ENCODE measurements around the gene TMEM87A. TPM values are rescaled to one million over a fixed set of nuclear protein-coding genes. Genes with fewer than 3 reads are reported as not detected.
"Not testable (repeated sequence)": the region's sequence is repeated elsewhere in the genome, so short reads cannot be mapped to it uniquely, and the experiment has no call there.

TMEM87A gene
- total and polyA plus RNA-seq, 2 of the 4 experiments (the other 2 are of a cell fraction), result 16.6 to 45.3 TPM

DNA sequence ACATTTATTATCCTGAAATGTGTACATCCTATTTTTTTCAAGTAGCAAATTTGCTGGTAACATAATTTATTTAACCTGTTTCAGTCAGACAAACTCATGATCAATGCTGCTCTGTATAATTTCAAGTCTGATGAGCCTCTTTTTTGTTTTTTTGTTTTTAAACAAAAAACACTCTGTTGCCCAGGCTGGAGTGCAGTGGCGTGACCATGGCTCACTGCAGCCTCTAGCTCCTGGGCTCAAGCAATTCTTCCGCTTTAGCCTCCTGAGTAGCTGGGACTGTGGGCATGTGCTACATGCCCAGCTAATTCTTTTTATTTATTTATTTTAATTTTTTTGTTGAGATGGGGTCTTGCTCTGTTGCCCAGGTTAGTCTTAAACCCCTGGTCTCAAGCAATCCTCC lies 46.0 kb upstream of the TMEM87A start:
- Histone ChIP-seq H4K5ac (ENCODE audit: low read depth, low read length) (no peak overlapping the region), H3K18ac (ENCODE audit: low read depth, low read length) (no peak overlapping the region), H2AFZ (replicated peaks; ENCODE audit: low read length, poor library complexity) (no peak overlapping the region), H3K9ac (ENCODE audit: low read depth, low read length) (no peak overlapping the region), H3K56ac (ENCODE audit: extremely low read depth, insufficient read depth, low read length) (no peak overlapping the region), H3K27ac (ENCODE audit: insufficient read depth, low read length) (no peak overlapping the region), H4K91ac (ENCODE audit: insufficient read depth, low read depth, low read length) (no peak overlapping the region), H3K14ac (replicated peaks; ENCODE audit: low read depth, low read length) (no peak overlapping the region), H4K20me1 (ENCODE audit: insufficient read depth, low read length) (no peaks in the 10 kb centered on the region), H2BK15ac (ENCODE audit: low read depth, low read length) (no peak overlapping the region), H3K23ac (ENCODE audit: low read depth, low read length) (no peak overlapping the region), H3K4ac (ENCODE audit: low read depth, low read length) (no peak overlapping the region), H3K79me1 (ENCODE audit: low read depth in 1 of 2, low read length in 2 of 2) (no peaks in the 10 kb centered on the region), H3K9me3 (ENCODE audit: control insufficient read depth, insufficient read depth, low read length) (no peaks in the 10 kb centered on the region), H2AK5ac (ENCODE audit: low read depth, low read length) (no peak overlapping the region), H2BK5ac (ENCODE audit: low read depth, low read length, poor library complexity, severe bottlenecking) (no peak overlapping the region), H4K8ac (ENCODE audit: low read depth in 2 of 2, low read length in 2 of 2) (no peak overlapping the region), H3K36me3 (ENCODE audit: control insufficient read depth, insufficient read depth, low read length) (no peaks in the 10 kb centered on the region), H3K4me1 (ENCODE audit: control insufficient read depth, insufficient read depth, low read length) (peaks cover 4% of the 10 kb centered on the region), H2BK120ac (ENCODE audit: low read depth, low read length) (no peak overlapping the region), H3K27me3 (ENCODE audit: control insufficient read depth, insufficient read depth, low read length) (no peaks in the 10 kb centered on the region), H3K9me1 (ENCODE audit: insufficient read depth, low read length) (peaks cover 5% of the 10 kb centered on the region), H3K4me3 (ENCODE audit: insufficient read depth, low read depth, low read length) (no peak overlapping the region), H2BK20ac (ENCODE audit: low read depth, low read length) (no peak overlapping the region), H2AK9ac (replicated peaks; ENCODE audit: low read depth, low read length, poor library complexity) (no peak overlapping the region), H3K4me2 (ENCODE audit: low read depth, low read length) (no peak overlapping the region)
- CTCF ChIA-PET, result no interaction called here
- DNase-seq, result no peak
- POLR2A ChIA-PET (ENCODE audit: unreplicated experiment), result no interaction called here
- no TSS peak for BruUV-seq (replicated peaks)
- no CpG with 5 or more reads among the region's 2 CpGs for whole genome bisulfite sequencing, 2 experiments (ENCODE audit: extremely low coverage in 2 of 2, insufficient read length in 1 of 2)
- no peak for ATAC-seq (ENCODE audit: low read depth)
- dilution Hi-C loops (cut with HindIII; ENCODE audit: low sequenced_read_pairs, unreplicated experiment), result no loop called here
- intact Hi-C loops (cut with micrococcal nuclease), result no loop called here
- in situ Hi-C loops (cut with MboI; ENCODE audit: low sequenced_read_pairs), result no loop called here
- TF ChIP-seq POLR2A (IDR thresholded peaks at IDR 0.05; ENCODE audit: low read depth, low read length) (no peak), MAZ (IDR thresholded peaks at IDR 0.05; ENCODE audit: borderline replicate concordance, low read depth, low read length) (no peak), CEBPB (IDR thresholded peaks at IDR 0.05; ENCODE audit: low read depth, low read length) (no peak), RFX5 (IDR thresholded peaks at IDR 0.05; ENCODE audit: low read depth, low read length) (no peak), RAD21 (IDR thresholded peaks at IDR 0.05; ENCODE audit: low read length) (no peak)
- TF ChIP-seq, protein P1, sequence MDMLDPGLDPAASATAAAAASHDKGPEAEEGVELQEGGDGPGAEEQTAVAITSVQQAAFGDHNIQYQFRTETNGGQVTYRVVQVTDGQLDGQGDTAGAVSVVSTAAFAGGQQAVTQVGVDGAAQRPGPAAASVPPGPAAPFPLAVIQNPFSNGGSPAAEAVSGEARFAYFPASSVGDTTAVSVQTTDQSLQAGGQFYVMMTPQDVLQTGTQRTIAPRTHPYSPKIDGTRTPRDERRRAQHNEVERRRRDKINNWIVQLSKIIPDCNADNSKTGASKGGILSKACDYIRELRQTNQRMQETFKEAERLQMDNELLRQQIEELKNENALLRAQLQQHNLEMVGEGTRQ (IDR thresholded peaks at IDR 0.05; ENCODE audit: low read depth, low read length), result no peak

DNA sequence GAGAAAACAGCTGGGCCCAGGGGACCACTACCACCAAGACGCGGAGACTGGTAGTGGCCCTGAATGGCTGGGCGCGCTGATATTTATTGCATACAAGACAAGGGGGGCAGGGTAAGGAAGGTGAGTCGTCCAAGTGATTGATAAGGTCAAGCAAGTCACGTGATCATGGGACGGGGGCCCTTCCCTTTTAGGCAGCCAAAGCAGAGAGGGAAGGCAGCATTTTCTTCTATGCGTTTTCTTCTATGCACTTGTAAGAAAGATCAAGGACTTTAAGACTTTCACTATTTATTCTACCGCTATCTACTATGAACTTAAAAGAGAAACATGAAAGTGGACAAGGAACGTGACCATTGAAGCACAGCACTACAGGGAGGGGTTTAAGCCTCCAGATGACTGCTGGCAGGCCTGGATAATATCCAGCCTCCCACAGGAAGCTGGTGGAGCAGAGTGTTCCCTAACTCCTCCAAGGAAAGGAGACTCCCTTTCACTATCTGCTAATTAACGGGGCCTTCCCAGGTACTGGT lies 43.1 kb upstream of the TMEM87A start:
- H2AK9ac ChIP-seq (replicated peaks; ENCODE audit: low read depth, low read length, poor library complexity); H4K5ac ChIP-seq (ENCODE audit: low read depth, low read length); POLR2A ChIA-PET (ENCODE audit: unreplicated experiment); H2BK15ac ChIP-seq (ENCODE audit: low read depth, low read length); H3K79me1 ChIP-seq (ENCODE audit: low read depth in 1 of 2, low read length in 2 of 2); H2BK5ac ChIP-seq (ENCODE audit: low read depth, low read length, poor library complexity, severe bottlenecking); H3K9ac ChIP-seq (ENCODE audit: low read depth, low read length); H2BK20ac ChIP-seq (ENCODE audit: low read depth, low read length); intact Hi-C loops (cut with micrococcal nuclease); H2BK120ac ChIP-seq (ENCODE audit: low read depth, low read length); H3K9me3 ChIP-seq (ENCODE audit: control insufficient read depth, insufficient read depth, low read length); H3K27ac ChIP-seq (ENCODE audit: insufficient read depth, low read length); CTCF ChIA-PET; H3K36me3 ChIP-seq (ENCODE audit: control insufficient read depth, insufficient read depth, low read length); H3K27me3 ChIP-seq (ENCODE audit: control insufficient read depth, insufficient read depth, low read length); H3K4ac ChIP-seq (ENCODE audit: low read depth, low read length); H2AK5ac ChIP-seq (ENCODE audit: low read depth, low read length); dilution Hi-C loops (cut with HindIII; ENCODE audit: low sequenced_read_pairs, unreplicated experiment); H3K4me3 ChIP-seq (ENCODE audit: insufficient read depth, low read depth, low read length); H3K4me1 ChIP-seq (ENCODE audit: control insufficient read depth, insufficient read depth, low read length); ATAC-seq (ENCODE audit: low read depth); in situ Hi-C loops (cut with MboI; ENCODE audit: low sequenced_read_pairs); H4K91ac ChIP-seq (ENCODE audit: insufficient read depth, low read depth, low read length); H3K9me1 ChIP-seq (ENCODE audit: insufficient read depth, low read length); H3K18ac ChIP-seq (ENCODE audit: low read depth, low read length); H3K56ac ChIP-seq (ENCODE audit: extremely low read depth, insufficient read depth, low read length); BruUV-seq (replicated peaks); DNase-seq; H4K8ac ChIP-seq (ENCODE audit: low read depth in 2 of 2, low read length in 2 of 2); H3K23ac ChIP-seq (ENCODE audit: low read depth, low read length); H3K4me2 ChIP-seq (ENCODE audit: low read depth, low read length); H3K14ac ChIP-seq (replicated peaks; ENCODE audit: low read depth, low read length); H2AFZ ChIP-seq (replicated peaks; ENCODE audit: low read length, poor library complexity); H4K20me1 ChIP-seq (ENCODE audit: insufficient read depth, low read length): not testable (repeated sequence)
- WGBS, 2 experiments (ENCODE audit: extremely low coverage in 2 of 2, insufficient read length in 1 of 2), result 83% methylated on average over 6 of the region's 11 CpGs; no CpG with 5 or more reads in 1 of the 2 experiments

Data from IMR-90 (cell line).